Fibroblast of skin of back (primary cell): Measurements from ENCODE around the gene IQGAP2.

Experiments
- DNase-seq: peaks from one replicate; pipeline ENCODE4 v3.0.0-alpha.2; 2013

Gene IQGAP2

GRCh38 chr5:76449606-76450005 is 46.5 kb downstream of the IQGAP2 start:
- no peak for DNase-seq

- DNase-seq, result no peak
These were observed 47.0 kb downstream of the IQGAP2 start for GRCh38 chr5:76450054-76450453.

- no peak for DNase-seq
These were observed 48.1 kb downstream of the IQGAP2 start for GRCh38 chr5:76451031-76451701.

- DNase-seq, result no peak
These were observed 52.5 kb downstream of the IQGAP2 start for GRCh38 chr5:76455531-76456133.

- no peak for DNase-seq
These were observed 53.2 kb downstream of the IQGAP2 start for GRCh38 chr5:76456258-76456657.

- no peak for DNase-seq
These were observed 54.8 kb downstream of the IQGAP2 start for GRCh38 chr5:76457674-76458485.

- DNase-seq, result no peak
These were observed 55.4 kb downstream of the IQGAP2 start for GRCh38 chr5:76458486-76458830.

- DNase-seq, result no peak
These were observed 57.0 kb downstream of the IQGAP2 start for GRCh38 chr5:76460104-76460503.

GRCh38 chr5:76462097-76462667 is 59.1 kb downstream of the IQGAP2 start:
- no peak for DNase-seq

GRCh38 chr5:76467216-76467615 is 64.1 kb downstream of the IQGAP2 start:
- DNase-seq, result no peak

- no peak for DNase-seq
These were observed 65.7 kb downstream of the IQGAP2 start for GRCh38 chr5:76468635-76469425.

GRCh38 chr5:76469656-76470290 is 66.7 kb downstream of the IQGAP2 start:
- DNase-seq, result peak; percentile 17

GRCh38 chr5:76470976-76471375 is 67.9 kb downstream of the IQGAP2 start:
- no peak for DNase-seq

- DNase-seq, result no peak
These were observed 68.3 kb downstream of the IQGAP2 start for GRCh38 chr5:76471406-76471805.

GRCh38 chr5:76471987-76472334 is 68.9 kb downstream of the IQGAP2 start:
- no peak for DNase-seq

- no peak for DNase-seq
These were observed 69.4 kb downstream of the IQGAP2 start for GRCh38 chr5:76472335-76473008.

GRCh38 chr5:76473009-76473336 is 69.9 kb downstream of the IQGAP2 start:
- DNase-seq, result no peak

GRCh38 chr5:76473661-76474060 is 70.6 kb downstream of the IQGAP2 start:
- DNase-seq, result no peak

- no peak for DNase-seq
These were observed 71.3 kb downstream of the IQGAP2 start for GRCh38 chr5:76474377-76474776.

- DNase-seq, result no peak
These were observed 72.3 kb downstream of the IQGAP2 start for GRCh38 chr5:76475385-76475784.

GRCh38 chr5:76475936-76476335 is 72.9 kb downstream of the IQGAP2 start:
- DNase-seq, result no peak
